AG09309 (cell line): Measurements from ENCODE around the gene PDLIM4.

Source experiments
- DNase-seq: peaks from one replicate; pipeline ENCODE4 v3.0.0-alpha.2; 2010; ENCODE audit warnings: low read depth
- H3K4me3 ChIP-seq: 2 replicates; pipeline ENCODE4 v1.5.1; 2011; ENCODE audit warnings: mild to moderate bottlenecking, low read depth, low read length, moderate library complexity; ENCODE audit not compliant: control insufficient read depth
- CTCF ChIP-seq: IDR thresholded peaks from 2 replicates; pipeline ENCODE4 v1.5.1; 2011; ENCODE audit warnings: mild to moderate bottlenecking, low read depth, low read length, inconsistent platforms; ENCODE audit not compliant: insufficient read depth, control insufficient read depth; ENCODE audit errors: missing control alignments

PDLIM4 gene

GRCh38 chr5:132260714-132261551 lies 3.4 kb downstream of the PDLIM4 start:
- TF ChIP-seq CTCF = no peak
- H3K4me3 ChIP-seq = no peak overlapping the region
- DNase-seq = no peak

GRCh38 chr5:132261881-132262845 lies 4.7 kb downstream of the PDLIM4 start:
- H3K4me3 ChIP-seq = no peak overlapping the region
- no peak for TF ChIP-seq CTCF
- no peak for DNase-seq

- H3K4me3 ChIP-seq = no peak overlapping the region
- no peak for DNase-seq
- TF ChIP-seq CTCF = no peak
These were observed 5.5 kb downstream of the PDLIM4 start for GRCh38 chr5:132262882-132263547.

- peak; percentile 59 for DNase-seq
- TF ChIP-seq CTCF = peak; percentile 23
These were observed 6.2 kb downstream of the PDLIM4 start for GRCh38 chr5:132263548-132264261.

GRCh38 chr5:132264546-132265335 lies 7.2 kb downstream of the PDLIM4 start:
- no peak for DNase-seq
- no peak overlapping the region for H3K4me3 ChIP-seq
- TF ChIP-seq CTCF = no peak

More at GRCh38 chr5:132263548-132264261, 6.2 kb downstream of the PDLIM4 start:
- H3K4me3 ChIP-seq = no peak overlapping the region
